Activated B cell treated with CpG ODN at 0.5 μM for 24 hours (primary cell): ENCODE data around the gene SLC16A1. TPM values are rescaled to one million over a fixed set of nuclear protein-coding genes. Genes with fewer than 3 reads are reported as not detected.

Experiments
- ATAC-seq: fragments of 200-7000 bp; cut with Tn5 transposase; one replicate; pipeline ENCODE4 v1.10.0; 2021; ENCODE audit warnings: low read depth, mild to moderate bottlenecking, moderate library complexity
- CTCF ChIA-PET: fragments of 350-600 bp; sonication (Branson Sonifier 250); formaldehyde crosslinking; loops from one replicate; lab custom pipeline; 2021; ENCODE audit warnings: antibody characterized with exemption; lab: Charles Lee
- POLR2A ChIA-PET: fragments of 350-600 bp; sonication (Branson Sonifier 250); formaldehyde crosslinking; loops from one replicate; lab custom pipeline; 2021; ENCODE audit warnings: antibody characterized with exemption; lab: Charles Lee
- DNase-seq: peaks from one replicate; pipeline ENCODE4 v3.0.0; 2022
- H3K27ac Mint-ChIP-seq: one replicate; pipeline ENCODE4 v1.8.0; 2020; ENCODE audit warnings: mixed read lengths
- H3K27me3 Mint-ChIP-seq: one replicate; pipeline ENCODE4 v1.8.0; 2021; ENCODE audit warnings: mixed read lengths
- H3K36me3 Mint-ChIP-seq: one replicate; pipeline ENCODE4 v1.8.0; 2021; ENCODE audit warnings: low read depth, mixed read lengths
- H3K4me1 Mint-ChIP-seq: one replicate; pipeline ENCODE4 v1.8.0; 2021; ENCODE audit warnings: mixed read lengths
- H3K4me3 Mint-ChIP-seq: one replicate; pipeline ENCODE4 v1.8.0; 2020; ENCODE audit warnings: mild to moderate bottlenecking, mixed read lengths
- H3K9me3 Mint-ChIP-seq: one replicate; pipeline ENCODE4 v1.8.0; 2020; ENCODE audit warnings: mixed read lengths
- CTCF ChIP-seq: fragments of 200-600 bp; IDR thresholded peaks from one replicate; pipeline ENCODE4 v1.8.0; 2022; ENCODE audit warnings: antibody characterized with exemption, mild to moderate bottlenecking
- intact Hi-C: fragments of 100-400 bp; cut with micrococcal nuclease; formaldehyde crosslinking; loops from one replicate; pipeline ENCODE4 v1.15.1; 2024
- total RNA-seq: library from RNA; stranded (reverse); gene quantifications from 2 replicates; pipeline ENCODE4 v1.2.3, GENCODE V29; 2022

SLC16A1 gene
- total RNA-seq, 1 donor from 2014 or later = 17.9 TPM

- Mint-ChIP-seq H3K36me3 (no peaks in the 10 kb centered on the region), H3K9me3 (no peaks in the 10 kb centered on the region), H3K27me3 (no peaks in the 10 kb centered on the region), H3K4me3 (no peak overlapping the region), H3K27ac (peak overlapping the region; percentile 7), H3K4me1 (peaks cover 7% of the 10 kb centered on the region)
- ChIA-PET CTCF (interaction anchor here (0.7 kb wide), 1 partner anchor 21 kb away, joined by 4 read pairs; no protein-coding TSS in a partner anchor), POLR2A (no interaction called here)
- ATAC-seq = no peak
- DNase-seq = no peak
- no peak for TF ChIP-seq CTCF
- intact Hi-C loops = no loop called here
Measured at GRCh38 chr1:112935461-112936111, 20.4 kb downstream of the SLC16A1 start.

DNA sequence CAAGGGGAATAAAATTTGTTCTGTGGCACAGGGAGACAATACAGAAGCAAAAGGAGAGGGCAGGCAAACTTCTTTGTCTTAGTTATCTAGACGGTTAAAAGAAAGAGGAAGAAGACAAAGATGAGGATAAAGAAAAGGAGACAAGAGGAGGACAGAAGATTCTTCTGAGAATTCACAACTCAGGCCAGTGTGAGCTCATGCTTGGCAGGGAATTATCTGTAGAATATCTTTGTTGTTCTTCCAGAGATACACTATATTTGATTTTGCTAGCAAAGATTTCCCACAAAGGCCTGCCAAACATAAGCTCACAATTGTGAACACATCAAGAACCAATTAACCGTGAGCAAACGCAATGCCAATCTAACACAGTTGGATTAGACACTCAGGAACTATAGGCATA, 21.4 kb downstream of the SLC16A1 start:
- ATAC-seq (no peak), DNase-seq (no peak)
- H3K4me3 Mint-ChIP-seq = no peak overlapping the region
- CTCF ChIA-PET = no interaction called here
- peak overlapping the region; percentile 1 for H3K27ac Mint-ChIP-seq
- H3K9me3 Mint-ChIP-seq = no peaks in the 10 kb centered on the region
- peaks cover 7% of the 10 kb centered on the region for H3K4me1 Mint-ChIP-seq
- POLR2A ChIA-PET = no interaction called here
- no peaks in the 10 kb centered on the region for H3K36me3 Mint-ChIP-seq
- H3K27me3 Mint-ChIP-seq = no peaks in the 10 kb centered on the region
- no peak for TF ChIP-seq CTCF
- intact Hi-C loops = no loop called here

DNA sequence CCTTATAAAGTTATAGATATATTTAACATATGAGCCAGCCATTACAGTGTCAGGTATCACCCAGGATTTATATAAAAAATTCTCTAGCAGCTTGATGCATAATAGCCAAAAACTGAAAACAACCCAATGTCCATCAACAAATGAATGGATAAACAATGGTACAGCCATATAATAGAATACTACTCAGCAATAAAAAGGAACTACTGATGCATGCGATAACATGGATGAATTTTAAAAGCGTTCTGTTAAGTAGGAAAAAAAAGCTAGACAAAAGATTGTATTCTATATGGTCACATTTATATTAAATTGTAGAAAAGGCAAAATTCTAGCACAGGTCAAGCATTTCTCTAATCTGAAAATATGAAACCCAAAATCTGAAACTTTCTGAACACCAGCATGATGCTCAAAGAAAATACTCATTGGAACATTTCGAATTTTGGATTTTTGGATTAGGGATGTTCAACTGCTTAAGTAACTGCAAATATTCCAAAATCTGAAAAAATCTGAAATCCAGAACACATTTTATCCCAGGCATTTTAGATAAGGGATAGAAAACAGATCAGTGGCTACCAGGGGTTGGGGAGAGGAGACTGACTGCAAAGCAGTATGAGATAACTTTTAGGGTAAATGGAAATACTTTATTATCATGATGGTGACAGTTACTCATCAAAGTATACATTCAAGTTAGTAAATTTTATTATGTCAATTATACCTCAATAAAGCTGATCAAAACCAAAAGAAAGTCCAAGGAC, 22.0 kb downstream of the SLC16A1 start:
- intact Hi-C loops = no loop called here
- DNase-seq = no peak

DNA sequence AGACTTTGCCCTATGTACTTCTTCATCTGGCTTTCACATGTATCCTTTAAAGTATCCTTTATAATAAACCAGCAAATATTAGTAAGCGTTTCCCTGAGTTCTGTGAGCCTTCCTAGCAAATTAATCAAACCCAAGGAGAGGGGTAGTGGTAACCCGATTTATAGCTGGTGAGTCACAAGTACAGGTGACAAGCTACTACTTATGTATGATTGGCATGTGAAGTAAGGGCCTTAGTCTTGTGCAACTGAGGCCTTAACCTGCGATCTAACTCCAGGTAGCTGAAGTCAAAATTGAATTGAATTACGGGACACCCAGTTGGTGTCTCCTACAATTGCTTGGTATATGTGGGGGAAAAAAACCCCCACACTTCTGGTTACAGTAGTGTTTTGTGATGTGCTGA, 26.0 kb downstream of the SLC16A1 start:
- ATAC-seq (no peak), DNase-seq (no peak)
- CTCF ChIA-PET = interaction anchor here (0.6 to 0.7 kb wide), 2 partner anchors 9 to 130 kb away, joined by 3 read pairs; no protein-coding TSS in a partner anchor
- H3K27me3 Mint-ChIP-seq = no peaks in the 10 kb centered on the region
- no peaks in the 10 kb centered on the region for H3K4me1 Mint-ChIP-seq
- POLR2A ChIA-PET = no interaction called here
- no peak for TF ChIP-seq CTCF
- peaks cover 15% of the 10 kb centered on the region for H3K36me3 Mint-ChIP-seq
- intact Hi-C loops = no loop called here
- no peak overlapping the region for H3K4me3 Mint-ChIP-seq
- H3K27ac Mint-ChIP-seq = no peak overlapping the region
- no peaks in the 10 kb centered on the region for H3K9me3 Mint-ChIP-seq

More for the DNA sequence above, 22.0 kb downstream of the SLC16A1 start:
- ATAC-seq = no peak
- Mint-ChIP-seq H3K36me3 (peaks cover 1% of the 10 kb centered on the region), H3K4me1 (peaks cover 7% of the 10 kb centered on the region), H3K9me3 (no peaks in the 10 kb centered on the region), H3K4me3 (no peak overlapping the region), H3K27me3 (no peaks in the 10 kb centered on the region), H3K27ac (peak overlapping the region; percentile 1)
- POLR2A ChIA-PET = no interaction called here
- CTCF ChIA-PET = interaction anchor here (0.8 kb wide), 1 partner anchor 139 kb away, joined by 3 read pairs; the partner anchor contains the start of gene LRIG2
- TF ChIP-seq CTCF = no peak

DNA sequence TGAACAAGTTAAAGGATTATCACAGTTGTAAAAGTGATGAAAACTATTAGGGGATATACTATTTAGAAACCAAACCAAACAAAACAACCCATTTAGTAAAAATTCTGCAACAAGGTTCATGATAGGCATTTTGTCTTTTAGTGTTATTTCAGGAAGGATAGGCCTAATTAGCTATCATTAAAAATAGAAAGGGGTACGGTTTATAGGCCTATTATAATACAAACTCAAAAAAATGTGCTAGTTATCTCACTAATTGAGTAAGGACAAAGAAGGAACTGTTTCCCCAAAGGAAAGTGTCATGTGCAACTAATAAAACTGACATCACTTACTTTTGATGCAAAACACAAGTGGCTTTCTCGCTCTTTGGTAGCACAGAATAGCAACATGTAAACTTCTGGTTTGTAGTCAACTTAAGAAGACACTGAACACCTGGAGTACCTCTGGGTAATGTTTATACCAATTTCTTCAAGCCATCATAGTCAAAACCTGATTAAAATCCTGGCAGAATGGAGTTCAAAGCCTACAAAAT, 28.5 kb downstream of the SLC16A1 start:
- Mint-ChIP-seq H3K27ac (no peak overlapping the region), H3K4me1 (no peaks in the 10 kb centered on the region), H3K9me3 (no peaks in the 10 kb centered on the region), H3K4me3 (no peak overlapping the region), H3K36me3 (peaks cover 22% of the 10 kb centered on the region), H3K27me3 (no peaks in the 10 kb centered on the region)
- no peak for TF ChIP-seq CTCF
- DNase-seq = no peak
- ChIA-PET POLR2A (no interaction called here), CTCF (no interaction called here)
- intact Hi-C loops = no loop called here
- ATAC-seq = no peak
